ENCODE results near the gene UBP1. TPM values are rescaled to one million over a fixed set of nuclear protein-coding genes. Genes with fewer than 3 reads are reported as not detected.
"Not testable (repeated sequence)": the region's sequence is repeated elsewhere in the genome, so short reads cannot be mapped to it uniquely, and the experiment has no call there.

The UBP1 gene
- total and polyA plus RNA-seq, 3 experiments from 2014 or later = 15.9 to 79.4 (median 70.8) TPM

- CTCF ChIA-PET = interaction anchor here (1.5 kb wide), 1 partner anchor 16 kb away, joined by 3 read pairs; no protein-coding TSS in a partner anchor
Measured at GRCh38 chr3:33424606-33425452, 15.4 kb downstream of the UBP1 start.

DNA sequence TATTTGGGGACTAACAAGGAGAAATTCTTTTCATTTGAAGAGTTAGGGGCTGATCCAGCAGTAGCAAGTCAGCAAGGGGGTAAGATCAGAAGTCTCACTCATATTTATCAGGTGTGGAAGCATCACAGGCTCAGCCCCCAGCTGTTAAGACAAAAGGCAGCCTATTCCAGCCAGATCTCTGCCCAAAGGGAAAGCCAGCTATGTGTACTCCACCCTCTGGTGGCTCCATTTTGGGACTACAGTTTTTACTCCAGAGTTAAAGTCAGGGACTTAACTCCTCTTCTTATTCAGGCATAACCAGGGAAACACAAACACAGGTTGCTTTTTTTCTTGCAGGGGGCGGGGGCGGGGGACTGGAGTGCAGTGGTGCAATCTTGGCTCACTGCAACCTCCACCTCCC is 19.2 kb downstream of the UBP1 start:
- ChIA-PET CTCF (interaction anchor here (2.2 kb wide), 1 partner anchor 48 kb away, joined by 5 read pairs; no protein-coding TSS in a partner anchor), POLR2A (no interaction called here)
- Mint-ChIP-seq H3K36me3 (peaks cover 8 to 74% (median 13%) of the 10 kb centered on the region in 3 donors), H3K4me1 (peaks cover 17 to 45% (median 29%) of the 10 kb centered on the region in 3 donors), H3K27me3 (no peaks in the 10 kb centered on the region), H3K9me3 (no peaks in the 10 kb centered on the region), H3K27ac (peak overlapping the region in 1 of 8 donors; percentile 46), H3K4me3 (no peak overlapping the region)
- H3K4me3 ChIP-seq (ENCODE audit: low read length) = no peak overlapping the region
- H3K36me3 ChIP-seq (ENCODE audit: insufficient read depth, low read length) = peaks cover 15% of the 10 kb centered on the region
- no peak for DNase-seq
- no peak overlapping the region for H3K27ac ChIP-seq (ENCODE audit: low read depth, low read length)
- H3K27me3 ChIP-seq (ENCODE audit: insufficient read depth, low read length, poor library complexity, severe bottlenecking) = no peaks in the 10 kb centered on the region
- H3K4me1 ChIP-seq (ENCODE audit: insufficient read depth, low read length) = no peaks in the 10 kb centered on the region
- H3K9me3 ChIP-seq (ENCODE audit: low read length) = no peaks in the 10 kb centered on the region

More at GRCh38 chr3:33424606-33425452, 15.4 kb downstream of the UBP1 start:
- H3K27ac ChIP-seq (ENCODE audit: low read depth, low read length) = no peak overlapping the region
- H3K4me1 ChIP-seq (ENCODE audit: insufficient read depth, low read length) = peaks cover 5% of the 10 kb centered on the region
- H3K4me3 ChIP-seq (ENCODE audit: low read length) = no peak overlapping the region
- no peaks in the 10 kb centered on the region for H3K9me3 ChIP-seq (ENCODE audit: low read length)
- H3K36me3 ChIP-seq (ENCODE audit: insufficient read depth, low read length) = peaks cover 15% of the 10 kb centered on the region
- Mint-ChIP-seq H3K36me3 (peaks cover 4 to 53% (median 8%) of the 10 kb centered on the region in 3 donors), H3K27ac (peak overlapping the region in 3 of 8 donors; percentile 25 to 63 (median 62)), H3K4me3 (no peak overlapping the region), H3K27me3 (no peaks in the 10 kb centered on the region), H3K4me1 (peaks cover 34 to 63% (median 50%) of the 10 kb centered on the region in 3 donors), H3K9me3 (no peaks in the 10 kb centered on the region)
- H3K27me3 ChIP-seq (ENCODE audit: insufficient read depth, low read length, poor library complexity, severe bottlenecking) = no peaks in the 10 kb centered on the region
- POLR2A ChIA-PET = no interaction called here
- DNase-seq = no peak

GRCh38 chr3:33419948-33420347 is 20.3 kb downstream of the UBP1 start:
- no peaks in the 10 kb centered on the region for H3K27me3 Mint-ChIP-seq
- Histone ChIP-seq H3K4me1 (ENCODE audit: insufficient read depth, low read length) (no peaks in the 10 kb centered on the region), H3K27ac (ENCODE audit: low read depth, low read length) (no peak overlapping the region), H3K9me3 (ENCODE audit: low read length) (no peaks in the 10 kb centered on the region), H3K36me3 (ENCODE audit: insufficient read depth, low read length) (peaks cover 12% of the 10 kb centered on the region), H3K4me3 (ENCODE audit: low read length) (no peak overlapping the region), H3K27me3 (ENCODE audit: insufficient read depth, low read length, poor library complexity, severe bottlenecking) (no peaks in the 10 kb centered on the region)
- peaks cover 16 to 46% (median 23%) of the 10 kb centered on the region in 3 donors for H3K4me1 Mint-ChIP-seq
- H3K27ac Mint-ChIP-seq = peak overlapping the region in 3 of 8 donors; percentile 27 to 79 (median 37)
- DNase-seq = no peak
- CTCF ChIA-PET = no interaction called here
- POLR2A ChIA-PET = no interaction called here
- H3K36me3 Mint-ChIP-seq = peaks cover 8 to 77% (median 11%) of the 10 kb centered on the region in 3 donors
- no peaks in the 10 kb centered on the region for H3K9me3 Mint-ChIP-seq
- no peak overlapping the region for H3K4me3 Mint-ChIP-seq

GRCh38 chr3:33417066-33417673 is 23.0 kb downstream of the UBP1 start:
- Histone ChIP-seq H3K9me3 (ENCODE audit: low read length) (no peaks in the 10 kb centered on the region), H3K27ac (ENCODE audit: low read depth, low read length) (no peak overlapping the region), H3K4me1 (ENCODE audit: insufficient read depth, low read length) (no peaks in the 10 kb centered on the region), H3K36me3 (ENCODE audit: insufficient read depth, low read length) (no peaks in the 10 kb centered on the region), H3K4me3 (ENCODE audit: low read length) (no peak overlapping the region), H3K27me3 (ENCODE audit: insufficient read depth, low read length, poor library complexity, severe bottlenecking) (no peaks in the 10 kb centered on the region)
- POLR2A ChIA-PET = no interaction called here
- H3K27ac Mint-ChIP-seq = peak overlapping the region in 4 of 8 donors; percentile 13 to 39 (median 32)
- peaks cover 17 to 77% (median 19%) of the 10 kb centered on the region in 3 donors for H3K36me3 Mint-ChIP-seq
- no peak for DNase-seq
- CTCF ChIA-PET = no interaction called here
- H3K27me3 Mint-ChIP-seq = no peaks in the 10 kb centered on the region
- H3K4me3 Mint-ChIP-seq = no peak overlapping the region
- H3K9me3 Mint-ChIP-seq = no peaks in the 10 kb centered on the region
- H3K4me1 Mint-ChIP-seq = peaks cover 15 to 46% (median 34%) of the 10 kb centered on the region in 3 donors

DNA sequence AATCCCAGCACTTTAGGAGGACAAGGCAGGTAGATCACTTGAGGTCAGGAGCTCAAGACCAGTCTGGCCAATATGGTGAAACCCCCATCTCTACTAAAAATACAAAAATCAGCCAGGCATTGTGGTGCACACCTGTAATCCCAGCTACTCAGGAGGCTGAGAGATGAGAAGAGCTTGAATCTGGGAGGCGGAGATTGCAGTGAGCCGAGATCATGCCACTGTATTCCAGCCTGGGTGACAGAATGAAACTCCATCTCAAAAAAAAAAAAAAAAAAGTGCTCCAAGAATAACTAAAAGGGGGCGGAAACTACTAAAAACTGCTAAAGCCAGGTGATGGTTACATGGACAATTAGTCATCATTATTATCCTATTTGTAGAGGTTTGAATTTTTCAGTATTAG is 29.4 kb downstream of the UBP1 start:
- peaks cover 21% of the 10 kb centered on the region for H3K36me3 ChIP-seq (ENCODE audit: insufficient read depth, low read length)
- H3K27me3 Mint-ChIP-seq; H3K27ac ChIP-seq (ENCODE audit: low read depth, low read length); H3K9me3 Mint-ChIP-seq; H3K4me3 ChIP-seq (ENCODE audit: low read length); H3K27me3 ChIP-seq (ENCODE audit: insufficient read depth, low read length, poor library complexity, severe bottlenecking); H3K4me1 ChIP-seq (ENCODE audit: insufficient read depth, low read length); POLR2A ChIA-PET; H3K27ac Mint-ChIP-seq; H3K4me3 Mint-ChIP-seq; DNase-seq; H3K9me3 ChIP-seq (ENCODE audit: low read length); CTCF ChIA-PET: not testable (repeated sequence)
- Mint-ChIP-seq H3K4me1 (peaks cover 2 to 20% (median 16%) of the 10 kb centered on the region in 3 donors), H3K36me3 (peaks cover 20 to 88% (median 30%) of the 10 kb centered on the region in 3 donors)

DNA sequence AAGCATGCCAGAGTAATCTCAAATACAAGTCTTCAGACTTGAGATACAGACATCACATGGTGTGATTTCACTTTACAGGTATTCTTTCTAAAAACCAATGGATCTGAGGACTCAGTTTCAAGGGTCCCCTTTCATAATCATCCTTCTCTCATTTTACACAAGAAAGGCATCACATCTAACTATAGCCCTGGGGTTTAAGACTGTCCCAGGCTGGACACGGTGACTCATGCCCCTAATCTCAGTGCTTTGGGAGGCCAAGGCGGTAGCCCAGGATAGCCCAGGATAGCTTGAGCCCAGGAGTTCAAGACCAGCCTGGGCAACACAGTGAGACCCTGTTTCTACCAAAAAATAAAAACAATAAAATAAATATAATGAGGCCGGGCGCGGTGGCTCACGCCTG is 36.4 kb downstream of the UBP1 start:
- Histone ChIP-seq H3K27ac (ENCODE audit: low read depth, low read length) (no peak overlapping the region), H3K27me3 (ENCODE audit: insufficient read depth, low read length, poor library complexity, severe bottlenecking) (no peaks in the 10 kb centered on the region), H3K4me3 (ENCODE audit: low read length) (no peak overlapping the region), H3K36me3 (ENCODE audit: insufficient read depth, low read length) (peaks cover 49% of the 10 kb centered on the region), H3K9me3 (ENCODE audit: low read length) (no peaks in the 10 kb centered on the region), H3K4me1 (ENCODE audit: insufficient read depth, low read length) (no peaks in the 10 kb centered on the region)
- Mint-ChIP-seq H3K4me3 (no peak overlapping the region), H3K4me1 (no peaks in the 10 kb centered on the region), H3K9me3 (no peaks in the 10 kb centered on the region), H3K27ac (no peak overlapping the region), H3K27me3 (no peaks in the 10 kb centered on the region), H3K36me3 (peaks cover 16 to 90% (median 34%) of the 10 kb centered on the region in 3 donors)
- no peak for DNase-seq
- ChIA-PET CTCF (no interaction called here), POLR2A (no interaction called here)

DNA sequence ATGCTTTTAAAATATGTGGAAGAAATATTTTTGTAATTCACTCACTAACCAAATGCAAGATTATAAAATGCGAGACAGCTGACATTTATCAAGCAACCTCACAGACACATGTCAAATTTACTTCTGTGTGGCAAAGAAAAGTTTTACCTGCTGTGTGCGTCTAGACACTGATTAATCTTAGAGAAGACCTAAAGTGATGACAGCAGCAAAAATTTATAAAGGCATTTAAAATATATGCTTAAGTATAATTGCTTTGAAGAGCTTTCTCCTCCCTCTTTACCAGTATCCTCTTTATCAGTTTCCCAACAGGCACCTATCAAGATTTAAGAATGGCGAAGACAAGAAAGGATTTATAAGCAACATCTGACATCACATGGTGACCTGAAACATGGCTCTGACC is 37.3 kb downstream of the UBP1 start:
- peaks cover 16 to 90% (median 33%) of the 10 kb centered on the region in 3 donors for H3K36me3 Mint-ChIP-seq
- Histone ChIP-seq H3K27ac (ENCODE audit: low read depth, low read length) (no peak overlapping the region), H3K4me3 (ENCODE audit: low read length) (no peak overlapping the region), H3K36me3 (ENCODE audit: insufficient read depth, low read length) (peaks cover 52% of the 10 kb centered on the region), H3K27me3 (ENCODE audit: insufficient read depth, low read length, poor library complexity, severe bottlenecking) (no peaks in the 10 kb centered on the region), H3K9me3 (ENCODE audit: low read length) (no peaks in the 10 kb centered on the region), H3K4me1 (ENCODE audit: insufficient read depth, low read length) (no peaks in the 10 kb centered on the region)
- DNase-seq = no peak
- no peaks in the 10 kb centered on the region for H3K27me3 Mint-ChIP-seq
- no peaks in the 10 kb centered on the region for H3K4me1 Mint-ChIP-seq
- no peaks in the 10 kb centered on the region for H3K9me3 Mint-ChIP-seq
- no peak overlapping the region for H3K4me3 Mint-ChIP-seq
- CTCF ChIA-PET = no interaction called here
- POLR2A ChIA-PET = no interaction called here
- peak overlapping the region in 3 of 8 donors; percentile 62 to 90 (median 76) for H3K27ac Mint-ChIP-seq

GRCh38 chr3:33401781-33402180 is 38.4 kb downstream of the UBP1 start:
- Mint-ChIP-seq H3K27ac (peak overlapping the region in 2 of 8 donors; percentile 30 to 46), H3K36me3 (peaks cover 16 to 90% (median 40%) of the 10 kb centered on the region in 3 donors), H3K9me3 (no peaks in the 10 kb centered on the region), H3K4me1 (no peaks in the 10 kb centered on the region), H3K27me3 (no peaks in the 10 kb centered on the region), H3K4me3 (no peak overlapping the region)
- Histone ChIP-seq H3K4me1 (ENCODE audit: insufficient read depth, low read length) (no peaks in the 10 kb centered on the region), H3K27ac (ENCODE audit: low read depth, low read length) (no peak overlapping the region), H3K27me3 (ENCODE audit: insufficient read depth, low read length, poor library complexity, severe bottlenecking) (no peaks in the 10 kb centered on the region), H3K4me3 (ENCODE audit: low read length) (no peak overlapping the region), H3K9me3 (ENCODE audit: low read length) (no peaks in the 10 kb centered on the region), H3K36me3 (ENCODE audit: insufficient read depth, low read length) (peaks cover 64% of the 10 kb centered on the region)
- CTCF ChIA-PET = interaction anchor here (1.8 kb wide), 1 partner anchor 28 kb away, joined by 4 read pairs; no protein-coding TSS in a partner anchor
- no peak for DNase-seq
- POLR2A ChIA-PET = no interaction called here

Measured in CD8-positive, alpha-beta memory T cell (primary cell).